ENCODE data around the gene NFKB2.

The NFKB2 gene

GRCh38 chr10:102382871-102383270 lies 12.6 kb upstream of the NFKB2 start:
- no peak for DNase-seq (ENCODE audit: low spot score)
- TF ChIP-seq CTCF (IDR thresholded peaks at IDR 0.05; ENCODE audit: extremely low read depth, insufficient read depth, missing control alignments) = no peak
- in situ Hi-C loops (cut with MboI; ENCODE audit: low pct_unique_long_range_greater_than_20kb, low sequenced_read_pairs, unreplicated experiment) = no loop called here

GRCh38 chr10:102384053-102384452 lies 11.5 kb upstream of the NFKB2 start:
- DNase-seq (ENCODE audit: low spot score) = no peak
- in situ Hi-C loops (cut with MboI; ENCODE audit: low pct_unique_long_range_greater_than_20kb, low sequenced_read_pairs, unreplicated experiment) = no loop called here
- TF ChIP-seq CTCF (IDR thresholded peaks at IDR 0.05; ENCODE audit: extremely low read depth, insufficient read depth, missing control alignments) = peak; percentile 30

- no peak for DNase-seq (ENCODE audit: low spot score)
- in situ Hi-C loops (cut with MboI; ENCODE audit: low pct_unique_long_range_greater_than_20kb, low sequenced_read_pairs, unreplicated experiment) = no loop called here
- TF ChIP-seq CTCF (IDR thresholded peaks at IDR 0.05; ENCODE audit: extremely low read depth, insufficient read depth, missing control alignments) = no peak
Measured at GRCh38 chr10:102384606-102385429, 10.7 kb upstream of the NFKB2 start.

GRCh38 chr10:102389894-102390293 lies 5.6 kb upstream of the NFKB2 start:
- no peak for DNase-seq (ENCODE audit: low spot score)
- in situ Hi-C loops (cut with MboI; ENCODE audit: low pct_unique_long_range_greater_than_20kb, low sequenced_read_pairs, unreplicated experiment) = no loop called here
- no peak for TF ChIP-seq CTCF (IDR thresholded peaks at IDR 0.05; ENCODE audit: extremely low read depth, insufficient read depth, missing control alignments)

- in situ Hi-C loops (cut with MboI; ENCODE audit: low pct_unique_long_range_greater_than_20kb, low sequenced_read_pairs, unreplicated experiment) = no loop called here
- no peak for TF ChIP-seq CTCF (IDR thresholded peaks at IDR 0.05; ENCODE audit: extremely low read depth, insufficient read depth, missing control alignments)
- DNase-seq (ENCODE audit: low spot score) = no peak
Measured at GRCh38 chr10:102392306-102392705, 3.2 kb upstream of the NFKB2 start.

GRCh38 chr10:102393411-102394078 lies 2.0 kb upstream of the NFKB2 start:
- peak; percentile 88 for TF ChIP-seq CTCF (IDR thresholded peaks at IDR 0.05; ENCODE audit: extremely low read depth, insufficient read depth, missing control alignments)
- DNase-seq (ENCODE audit: low spot score) = no peak
- in situ Hi-C loops (cut with MboI; ENCODE audit: low pct_unique_long_range_greater_than_20kb, low sequenced_read_pairs, unreplicated experiment) = no loop called here

All from GM13977 (cell line).